Renal cortex interstitium (tissue), 11 donors: Measurements from ENCODE around the gene GNB1L. TPM values are rescaled to one million over a fixed set of nuclear protein-coding genes. Genes with fewer than 3 reads are reported as not detected.

Source experiments
- DNase-seq, 11 donors: peaks; one replicate each; pipeline ENCODE4 v3.0.0-alpha.2; 2013; ENCODE audit warnings: low read depth in 9 of 11, low spot score in 4 of 11; ENCODE audit errors: extremely low read depth in 1 of 11
- polyA plus RNA-seq, 3 donors: library from polyadenylated mRNA; unstranded; fragments of 120-200 nt; gene quantifications; one replicate each; pipeline ENCODE4 v1.2.1, GENCODE V29; 2013; ENCODE audit not compliant: insufficient read length in 3 of 3

GNB1L gene
- polyA plus RNA-seq, 3 donors = 3.2 to 5.8 (median 4.7) TPM

GRCh38 chr22:19763458-19764298 is 91.0 kb downstream of the GNB1L start:
- no peak for DNase-seq

- no peak for DNase-seq
Observed at GRCh38 chr22:19762568-19763457, 91.9 kb downstream of the GNB1L start.

GRCh38 chr22:19761725-19762567 is 92.7 kb downstream of the GNB1L start:
- no peak for DNase-seq

- DNase-seq = no peak
Observed at GRCh38 chr22:19760951-19761724, 93.5 kb downstream of the GNB1L start.

- DNase-seq = no peak
Observed at GRCh38 chr22:19760058-19760950, 94.4 kb downstream of the GNB1L start, which contains the start of gene TBX1. TSS of gene TBX1 (plus strand) at chr22:19760778. CDS start at chr22:19760844, 66 bp downstream.

- DNase-seq = no peak
Observed at GRCh38 chr22:19759427-19760057, 95.1 kb downstream of the GNB1L start.

GRCh38 chr22:19758896-19759426 is 95.7 kb downstream of the GNB1L start:
- DNase-seq = no peak

GRCh38 chr22:19757985-19758895 is 96.4 kb downstream of the GNB1L start:
- no peak for DNase-seq

- no peak for DNase-seq
Observed at GRCh38 chr22:19757140-19757984, 97.3 kb downstream of the GNB1L start.

GRCh38 chr22:19756288-19757128 is 98.2 kb downstream of the GNB1L start:
- DNase-seq = no peak

GRCh38 chr22:19755722-19756287 is 98.9 kb downstream of the GNB1L start:
- DNase-seq = no peak

GRCh38 chr22:19755145-19755710 is 99.4 kb downstream of the GNB1L start:
- no peak for DNase-seq

GRCh38 chr22:19754701-19755144 is 100.0 kb downstream of the GNB1L start:
- DNase-seq = no peak
